CD8-positive, alpha-beta memory T cell (primary cell): ENCODE measurements around the gene AMZ1. TPM values are rescaled to one million over a fixed set of nuclear protein-coding genes. Genes with fewer than 3 reads are reported as not detected.
"Not testable (repeated sequence)": the region's sequence is repeated elsewhere in the genome, so short reads cannot be mapped to it uniquely, and the experiment has no call there.

Experiments
- CTCF ChIA-PET: fragments of 350-600 bp; sonication (Branson Sonifier 250); formaldehyde crosslinking; loops from one replicate; lab custom pipeline; 2021; ENCODE audit warnings: antibody characterized with exemption; lab: Charles Lee
- POLR2A ChIA-PET: fragments of 350-600 bp; sonication (Branson Sonifier 250); formaldehyde crosslinking; loops from one replicate; lab custom pipeline; 2021; ENCODE audit warnings: antibody characterized with exemption; lab: Charles Lee
- DNase-seq, 5 donors: peaks; one replicate each; pipeline versions ENCODE4 v3.0.0 to v3.0.0-alpha.2; 2020 to 2022; ENCODE audit warnings: mixed read lengths in 1 of 5
- H3K27ac ChIP-seq: one replicate; pipeline ENCODE4 v1.7.0; 2013; ENCODE audit warnings: low read depth, mild to moderate bottlenecking, low read length, moderate library complexity
- H3K27me3 ChIP-seq: 2 replicates; pipeline ENCODE4 v1.7.0; 2013; ENCODE audit warnings: low read length, mild to moderate bottlenecking; ENCODE audit not compliant: insufficient read depth, poor library complexity, severe bottlenecking
- H3K36me3 ChIP-seq: 2 replicates; pipeline ENCODE4 v1.7.0; 2013; ENCODE audit warnings: mild to moderate bottlenecking, low read length, moderate library complexity; ENCODE audit not compliant: insufficient read depth
- H3K4me1 ChIP-seq: 2 replicates; pipeline ENCODE4 v1.7.0; 2013; ENCODE audit warnings: mild to moderate bottlenecking, low read length, moderate library complexity; ENCODE audit not compliant: insufficient read depth
- H3K4me3 ChIP-seq: 2 replicates; pipeline ENCODE4 v1.7.0; 2013; ENCODE audit warnings: mild to moderate bottlenecking, low read length
- H3K9me3 ChIP-seq: 2 replicates; pipeline ENCODE4 v1.7.0; 2013; ENCODE audit warnings: mild to moderate bottlenecking, low read length
- H3K27ac Mint-ChIP-seq, 8 donors: one replicate each; pipeline ENCODE4 v1.8.0; 2020 to 2021; ENCODE audit warnings: mixed read lengths in 8 of 8, mild to moderate bottlenecking in 6 of 8, inconsistent platforms in 3 of 8, moderate library complexity in 3 of 8
- H3K27me3 Mint-ChIP-seq, 2 donors: one replicate each; pipeline ENCODE4 v1.8.0; 2020 to 2021; ENCODE audit warnings: mixed read lengths in 2 of 2, mild to moderate bottlenecking in 1 of 2, moderate library complexity in 1 of 2
- H3K36me3 Mint-ChIP-seq, 3 donors: one replicate each; pipeline ENCODE4 v1.8.0; 2020 to 2021; ENCODE audit warnings: mixed read lengths in 3 of 3, inconsistent platforms in 1 of 3, mild to moderate bottlenecking in 1 of 3
- H3K4me1 Mint-ChIP-seq, 3 donors: one replicate each; pipeline ENCODE4 v1.8.0; 2020 to 2021; ENCODE audit warnings: mixed read lengths in 3 of 3, inconsistent platforms in 1 of 3, mild to moderate bottlenecking in 1 of 3
- H3K4me3 Mint-ChIP-seq, 7 donors: one replicate each; pipeline ENCODE4 v1.8.0; 2020 to 2021; ENCODE audit warnings: mixed read lengths in 7 of 7, mild to moderate bottlenecking in 6 of 7, moderate library complexity in 4 of 7, inconsistent platforms in 2 of 7
- H3K9me3 Mint-ChIP-seq, 5 donors: one replicate each; pipeline ENCODE4 v1.8.0; 2020 to 2022; ENCODE audit warnings: mixed read lengths in 5 of 5, mild to moderate bottlenecking in 3 of 5, moderate library complexity in 2 of 5, inconsistent platforms in 1 of 5
- polyA plus RNA-seq: library from polyadenylated mRNA; unstranded; fragments of 300-500 nt; fragmentation: Illumina TruSeq; gene quantifications from one replicate; pipeline ENCODE4 v1.2.3, GENCODE V29; 2021
- total RNA-seq, 2 experiments: library from RNA; stranded (reverse); gene quantifications; one replicate each; pipeline ENCODE4 v1.2.3, GENCODE V29; 2021

Gene AMZ1
- total and polyA plus RNA-seq, 3 experiments from 2014 or later = 0.07 to 0.08 TPM; not detected in 1

- peaks cover 11 to 20% (median 17%) of the 10 kb centered on the region in 3 donors for H3K4me1 Mint-ChIP-seq
- CTCF ChIA-PET = interaction anchor here (1.6 to 3.1 kb wide), 2 partner anchors 10 to 14 kb away, joined by 3 to 12 read pairs; no protein-coding TSS in a partner anchor
- H3K36me3 Mint-ChIP-seq = peaks cover 0 to 18% (median 6%) of the 10 kb centered on the region in 3 donors
- H3K27ac ChIP-seq, H3K9me3 Mint-ChIP-seq, H3K27me3 ChIP-seq, H3K27me3 Mint-ChIP-seq, H3K4me1 ChIP-seq, H3K9me3 ChIP-seq, H3K4me3 Mint-ChIP-seq, H3K36me3 ChIP-seq, H3K4me3 ChIP-seq, H3K27ac Mint-ChIP-seq, POLR2A ChIA-PET: not testable (repeated sequence)
- peak in 1 of 5 donors; percentile 21 for DNase-seq
These were observed 36.0 kb downstream of the AMZ1 start for GRCh38 chr7:2724036-2724435.

GRCh38 chr7:2724453-2725177 lies 36.6 kb downstream of the AMZ1 start:
- peak overlapping the region in 1 of 8 donors; percentile 35 for H3K27ac Mint-ChIP-seq
- H3K4me1 ChIP-seq = no peaks in the 10 kb centered on the region
- DNase-seq = peak in 2 of 5 donors; percentile 38 to 51
- POLR2A ChIA-PET = no interaction called here
- peaks cover 8 to 15% (median 13%) of the 10 kb centered on the region in 3 donors for H3K4me1 Mint-ChIP-seq
- H3K36me3 Mint-ChIP-seq = peaks cover 0 to 21% (median 6%) of the 10 kb centered on the region in 3 donors
- no peaks in the 10 kb centered on the region for H3K27me3 Mint-ChIP-seq
- no peak overlapping the region for H3K4me3 Mint-ChIP-seq
- no peak overlapping the region for H3K4me3 ChIP-seq
- no peaks in the 10 kb centered on the region for H3K36me3 ChIP-seq
- no peak overlapping the region for H3K27ac ChIP-seq
- no peaks in the 10 kb centered on the region for H3K27me3 ChIP-seq
- CTCF ChIA-PET = interaction anchor here (1.6 to 3.1 kb wide), 2 partner anchors 10 to 15 kb away, joined by 3 to 12 read pairs; no protein-coding TSS in a partner anchor
- no peaks in the 10 kb centered on the region for H3K9me3 Mint-ChIP-seq
- no peaks in the 10 kb centered on the region for H3K9me3 ChIP-seq

- ChIA-PET POLR2A (no interaction called here), CTCF (interaction anchor here (1.6 to 3.1 kb wide), 2 partner anchors 11 to 16 kb away, joined by 3 to 12 read pairs; no protein-coding TSS in a partner anchor)
- H3K9me3 Mint-ChIP-seq = no peaks in the 10 kb centered on the region
- H3K27me3 ChIP-seq = no peaks in the 10 kb centered on the region
- no peak overlapping the region for H3K27ac ChIP-seq
- H3K4me1 ChIP-seq = no peaks in the 10 kb centered on the region
- H3K27ac Mint-ChIP-seq = peak overlapping the region in 2 of 8 donors; percentile 5 to 35
- H3K9me3 ChIP-seq = no peaks in the 10 kb centered on the region
- no peak overlapping the region for H3K4me3 ChIP-seq
- H3K27me3 Mint-ChIP-seq = no peaks in the 10 kb centered on the region
- no peaks in the 10 kb centered on the region for H3K36me3 ChIP-seq
- H3K4me1 Mint-ChIP-seq = peaks cover 5 to 8% (median 7%) of the 10 kb centered on the region in 3 donors
- no peak overlapping the region for H3K4me3 Mint-ChIP-seq
- H3K36me3 Mint-ChIP-seq = peaks cover 0 to 29% (median 6%) of the 10 kb centered on the region in 3 donors
- DNase-seq = no peak
These were observed 37.4 kb downstream of the AMZ1 start for GRCh38 chr7:2725178-2726105.

GRCh38 chr7:2726316-2727018 lies 38.5 kb downstream of the AMZ1 start:
- DNase-seq = no peak
- ChIA-PET CTCF (interaction anchor here (1.2 kb wide), 2 partner anchors 17 to 21 kb away, joined by 3 to 4 read pairs; no protein-coding TSS in a partner anchor), POLR2A (no interaction called here)
- H3K9me3 ChIP-seq = no peaks in the 10 kb centered on the region
- Mint-ChIP-seq H3K4me1 (peaks cover 0 to under 1% (median 0%) of the 10 kb centered on the region in 3 donors), H3K4me3 (no peak overlapping the region), H3K9me3 (no peaks in the 10 kb centered on the region), H3K27me3 (no peaks in the 10 kb centered on the region), H3K36me3 (peaks cover 0 to 37% (median 4%) of the 10 kb centered on the region in 3 donors), H3K27ac (no peak overlapping the region)
- H3K4me3 ChIP-seq = no peak overlapping the region
- peaks cover 9% of the 10 kb centered on the region for H3K36me3 ChIP-seq
- H3K4me1 ChIP-seq = no peaks in the 10 kb centered on the region
- no peaks in the 10 kb centered on the region for H3K27me3 ChIP-seq
- no peak overlapping the region for H3K27ac ChIP-seq

GRCh38 chr7:2727206-2727605 lies 39.2 kb downstream of the AMZ1 start:
- H3K9me3 Mint-ChIP-seq, H3K4me1 Mint-ChIP-seq, DNase-seq, H3K9me3 ChIP-seq, H3K27me3 Mint-ChIP-seq, H3K36me3 ChIP-seq, H3K27ac ChIP-seq, H3K4me3 Mint-ChIP-seq, H3K27me3 ChIP-seq, H3K4me3 ChIP-seq, H3K4me1 ChIP-seq, POLR2A ChIA-PET: not testable (repeated sequence)
- Mint-ChIP-seq H3K36me3 (peaks cover 0 to 44% (median 7%) of the 10 kb centered on the region in 3 donors), H3K27ac (peak overlapping the region in 1 of 8 donors; percentile 15)
- CTCF ChIA-PET = interaction anchor here (1.2 kb wide), 2 partner anchors 17 to 21 kb away, joined by 3 to 4 read pairs; no protein-coding TSS in a partner anchor

- Mint-ChIP-seq H3K27me3 (no peaks in the 10 kb centered on the region), H3K9me3 (no peaks in the 10 kb centered on the region), H3K27ac (no peak overlapping the region), H3K36me3 (peaks cover 0 to 50% (median 7%) of the 10 kb centered on the region in 3 donors), H3K4me3 (no peak overlapping the region), H3K4me1 (peaks cover 0 to 16% (median 0%) of the 10 kb centered on the region in 3 donors)
- Histone ChIP-seq H3K27me3 (no peaks in the 10 kb centered on the region), H3K4me1 (no peaks in the 10 kb centered on the region), H3K27ac (no peak overlapping the region), H3K9me3 (no peaks in the 10 kb centered on the region), H3K4me3 (no peak overlapping the region), H3K36me3 (peaks cover 9% of the 10 kb centered on the region)
- ChIA-PET CTCF (interaction anchor here (0.5 to 1.4 kb wide), 2 partner anchors 9 to 38 kb away, joined by 3 to 4 read pairs; no protein-coding TSS in a partner anchor), POLR2A (no interaction called here)
- no peak for DNase-seq
These were observed 40.5 kb downstream of the AMZ1 start for GRCh38 chr7:2728316-2729030.
